Stimulated activated CD4-positive, alpha-beta T cell treated with anti-CD3 and anti-CD28 coated beads, TNF-alpha, amount 100 ng/mL, for 24 hours (primary cell): Measurements from ENCODE around the gene CSDE1.

ENCODE experiments used
- DNase-seq, 3 experiments: peaks; one replicate each; pipeline ENCODE4 v3.0.0-alpha.2; 2020; ENCODE audit warnings: low read depth in 3 of 3

CSDE1 gene

GRCh38 chr1:114701931-114702330 lies 55.9 kb downstream of the CSDE1 start:
- DNase-seq: no peak

GRCh38 chr1:114700036-114700600 lies 57.7 kb downstream of the CSDE1 start:
- no peak for DNase-seq

- no peak for DNase-seq
These were observed 61.0 kb downstream of the CSDE1 start for GRCh38 chr1:114696810-114697209.

GRCh38 chr1:114695430-114696058 lies 62.2 kb downstream of the CSDE1 start, which contains the start of gene AMPD1:
Gene AMPD1 (minus strand): TSS chr1:114695546. CDS start chr1:114695471, 75 bp downstream.
- DNase-seq: no peak

GRCh38 chr1:114694540-114695310 lies 63.1 kb downstream of the CSDE1 start:
- no peak for DNase-seq

- no peak for DNase-seq
These were observed 64.8 kb downstream of the CSDE1 start for GRCh38 chr1:114692947-114693346.

GRCh38 chr1:114691061-114691460 lies 66.7 kb downstream of the CSDE1 start:
- DNase-seq: no peak

GRCh38 chr1:114690148-114690547 lies 67.6 kb downstream of the CSDE1 start:
- DNase-seq: no peak

GRCh38 chr1:114688526-114688925 lies 69.3 kb downstream of the CSDE1 start:
- DNase-seq: no peak

GRCh38 chr1:114685851-114686250 lies 71.9 kb downstream of the CSDE1 start:
- DNase-seq: no peak

- DNase-seq: no peak
These were observed 80.1 kb downstream of the CSDE1 start for GRCh38 chr1:114677691-114678090.

- no peak for DNase-seq
These were observed 81.7 kb downstream of the CSDE1 start for GRCh38 chr1:114676115-114676514.

- DNase-seq: no peak
These were observed 85.9 kb downstream of the CSDE1 start for GRCh38 chr1:114671939-114672275.

GRCh38 chr1:114671011-114671938 lies 86.5 kb downstream of the CSDE1 start:
- no peak for DNase-seq

- peak; percentile 64 to 88 (median 70) for DNase-seq
These were observed 87.4 kb downstream of the CSDE1 start for GRCh38 chr1:114670083-114671010.

- DNase-seq: no peak
These were observed 88.2 kb downstream of the CSDE1 start, which contains the start of gene DENND2C for GRCh38 chr1:114669562-114670082. Gene DENND2C (minus strand): TSS chr1:114670049. CDS start chr1:114625984, 44,065 bp downstream.

- DNase-seq: no peak
These were observed 88.8 kb downstream of the CSDE1 start for GRCh38 chr1:114668784-114669561.

- DNase-seq: no peak
These were observed 89.4 kb downstream of the CSDE1 start for GRCh38 chr1:114668373-114668772.

GRCh38 chr1:114666954-114667353 lies 90.8 kb downstream of the CSDE1 start:
- no peak for DNase-seq
